ENCODE results near the gene S100A3. TPM values are rescaled to one million over a fixed set of nuclear protein-coding genes. Genes with fewer than 3 reads are reported as not detected.
"Not testable (repeated sequence)": the region's sequence is repeated elsewhere in the genome, so short reads cannot be mapped to it uniquely, and the experiment has no call there.

S100A3 gene
- polyA plus RNA-seq (2013, experiment 1 of 4), result not detected
- 0.39 TPM for polyA plus RNA-seq (2013, experiment 2 of 4)
- 0.37 TPM for polyA plus RNA-seq (2013, experiment 3 of 4)
- 0.77 TPM for polyA plus RNA-seq (2013, experiment 4 of 4)

GRCh38 chr1:153548722-153549688, at the start of gene S100A3:
Gene S100A3, minus strand, starts transcription at chr1:153549258. Its CDS starts 773 bp downstream, at chr1:153548485.
- Histone ChIP-seq H3K4me1 (ENCODE audit: control insufficient read depth, insufficient read depth, low read length) (peaks cover 51% of the 10 kb centered on the region), H3K36me3 (ENCODE audit: control insufficient read depth, insufficient read depth, low read length) (no peaks in the 10 kb centered on the region), H3K27ac (ENCODE audit: insufficient read depth, low read depth, low read length, poor library complexity, severe bottlenecking) (no peak within 1 kb of the TSS), H3K27me3 (ENCODE audit: control insufficient read depth, insufficient read depth, low read length, poor library complexity, severe bottlenecking) (no peaks in the 10 kb centered on the region), H3K4me3 (ENCODE audit: insufficient read depth, low read depth, low read length) (no peak within 1 kb of the TSS), H3K9me3 (ENCODE audit: control insufficient read depth, low read length) (no peaks in the 10 kb centered on the region)
- 80 to 84% methylated on average over 14 of the region's 14 CpGs for WGBS, 2 experiments

DNA sequence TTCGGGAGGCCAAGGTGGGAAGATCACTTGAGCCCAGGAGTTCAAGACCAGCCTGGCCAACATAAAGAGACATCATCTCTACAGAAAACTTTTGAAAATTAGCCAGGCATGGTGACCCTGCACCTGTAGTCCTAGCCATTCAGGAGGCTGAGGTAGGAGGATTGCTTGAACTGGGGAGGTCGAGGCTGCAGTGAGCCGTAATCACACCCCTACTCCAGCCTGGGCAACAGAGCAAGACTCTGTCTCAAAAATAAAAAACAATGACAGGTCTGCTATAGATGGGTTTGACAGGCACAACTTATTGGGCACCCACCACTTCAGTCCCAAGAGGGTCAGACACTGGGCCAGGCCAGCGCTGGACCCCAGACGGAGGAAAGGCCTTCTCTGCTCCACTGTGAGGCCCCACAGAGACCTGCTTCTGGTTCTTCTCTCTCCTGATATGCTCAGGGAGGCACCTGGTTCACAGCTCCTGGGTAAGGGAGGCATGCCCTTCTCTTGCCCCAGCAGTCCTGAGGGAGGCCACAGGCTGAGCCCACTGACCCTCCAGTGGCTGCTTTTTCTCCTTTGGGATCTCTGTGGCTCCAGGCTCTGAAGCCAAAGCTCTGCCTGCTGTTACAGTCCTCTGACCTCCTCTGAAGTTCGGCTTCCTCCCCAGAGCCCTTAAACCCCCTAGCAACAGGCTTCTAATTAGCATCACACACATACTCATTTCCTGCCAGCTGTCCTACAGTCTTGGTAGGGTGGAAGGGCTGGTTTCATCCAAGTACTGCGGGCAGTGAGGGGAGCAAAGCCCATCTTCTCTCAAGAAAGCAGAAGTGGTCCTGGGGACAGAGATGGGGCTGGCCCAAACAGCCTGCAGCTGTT, 49.5 kb upstream of the S100A3 start:
- no peak overlapping the region for H3K27ac ChIP-seq (ENCODE audit: insufficient read depth, low read depth, low read length, poor library complexity, severe bottlenecking)
- H3K9me3 ChIP-seq (ENCODE audit: control insufficient read depth, low read length), result no peaks in the 10 kb centered on the region
- H3K4me3 ChIP-seq (ENCODE audit: insufficient read depth, low read depth, low read length), result no peak overlapping the region
- WGBS, 2 experiments, result 66 to 67% methylated on average over 7 of the region's 7 CpGs
- H3K27me3 ChIP-seq (ENCODE audit: control insufficient read depth, insufficient read depth, low read length, poor library complexity, severe bottlenecking), result no peaks in the 10 kb centered on the region
- no peaks in the 10 kb centered on the region for H3K36me3 ChIP-seq (ENCODE audit: control insufficient read depth, insufficient read depth, low read length)
- no peaks in the 10 kb centered on the region for H3K4me1 ChIP-seq (ENCODE audit: control insufficient read depth, insufficient read depth, low read length)

DNA sequence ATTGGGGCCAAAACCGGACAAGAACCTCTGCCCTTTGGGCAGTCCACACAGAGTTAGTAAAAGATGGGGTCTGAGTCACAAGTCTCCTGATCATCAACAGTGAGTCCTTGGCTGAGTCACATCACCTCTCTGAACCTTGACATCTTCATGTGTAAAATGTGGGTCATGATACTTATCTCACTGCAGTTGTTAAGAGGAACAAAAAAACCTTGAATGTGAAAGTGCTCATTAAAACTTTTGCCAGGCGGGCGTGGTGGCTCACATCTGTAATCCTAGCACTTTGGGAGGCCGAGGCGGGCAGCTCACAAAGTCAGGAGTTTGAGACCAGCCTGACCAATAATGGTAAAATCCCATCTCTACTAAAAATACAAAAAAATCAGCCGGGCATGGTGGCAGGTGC, 48.1 kb upstream of the S100A3 start:
- Histone ChIP-seq H3K4me1 (ENCODE audit: control insufficient read depth, insufficient read depth, low read length) (no peaks in the 10 kb centered on the region), H3K27ac (ENCODE audit: insufficient read depth, low read depth, low read length, poor library complexity, severe bottlenecking) (no peak overlapping the region), H3K27me3 (ENCODE audit: control insufficient read depth, insufficient read depth, low read length, poor library complexity, severe bottlenecking) (no peaks in the 10 kb centered on the region), H3K4me3 (ENCODE audit: insufficient read depth, low read depth, low read length) (no peak overlapping the region), H3K36me3 (ENCODE audit: control insufficient read depth, insufficient read depth, low read length) (no peaks in the 10 kb centered on the region), H3K9me3 (ENCODE audit: control insufficient read depth, low read length) (no peaks in the 10 kb centered on the region)
- WGBS, 2 experiments, result 92 to 95% methylated on average over 6 of the region's 6 CpGs

DNA sequence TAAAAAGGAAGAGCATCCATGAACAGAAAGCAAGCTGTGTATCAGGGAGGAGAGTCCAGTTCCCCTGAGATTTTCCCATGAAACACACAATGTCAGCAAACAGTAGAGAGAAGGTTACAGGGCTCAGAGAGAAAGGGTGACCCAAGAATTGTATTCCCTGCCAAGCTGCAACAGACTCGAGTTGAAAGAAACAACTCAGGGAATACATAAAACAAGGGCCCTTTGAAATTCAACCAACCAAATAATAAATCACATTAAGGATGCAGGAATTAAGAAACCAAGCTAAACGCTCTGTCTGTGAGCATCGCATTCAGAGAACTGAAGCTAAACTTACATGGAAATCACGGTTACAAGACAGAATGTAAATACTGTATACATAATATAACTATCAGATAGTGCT, 43.7 kb upstream of the S100A3 start:
- Histone ChIP-seq H3K27me3 (ENCODE audit: control insufficient read depth, insufficient read depth, low read length, poor library complexity, severe bottlenecking) (no peaks in the 10 kb centered on the region), H3K36me3 (ENCODE audit: control insufficient read depth, insufficient read depth, low read length) (no peaks in the 10 kb centered on the region), H3K4me3 (ENCODE audit: insufficient read depth, low read depth, low read length) (no peak overlapping the region), H3K9me3 (ENCODE audit: control insufficient read depth, low read length) (no peaks in the 10 kb centered on the region), H3K4me1 (ENCODE audit: control insufficient read depth, insufficient read depth, low read length) (no peaks in the 10 kb centered on the region), H3K27ac (ENCODE audit: insufficient read depth, low read depth, low read length, poor library complexity, severe bottlenecking) (no peak overlapping the region)
- 72 to 81% methylated on average over 3 to 4 of the region's 4 CpGs for WGBS, 2 experiments

GRCh38 chr1:153588482-153588881, 39.4 kb upstream of the S100A3 start:
- Histone ChIP-seq H3K4me1 (ENCODE audit: control insufficient read depth, insufficient read depth, low read length) (peaks cover 7% of the 10 kb centered on the region), H3K36me3 (ENCODE audit: control insufficient read depth, insufficient read depth, low read length) (no peaks in the 10 kb centered on the region), H3K27me3 (ENCODE audit: control insufficient read depth, insufficient read depth, low read length, poor library complexity, severe bottlenecking) (no peaks in the 10 kb centered on the region), H3K27ac (ENCODE audit: insufficient read depth, low read depth, low read length, poor library complexity, severe bottlenecking) (no peak overlapping the region), H3K9me3 (ENCODE audit: control insufficient read depth, low read length) (no peaks in the 10 kb centered on the region), H3K4me3 (ENCODE audit: insufficient read depth, low read depth, low read length) (no peak overlapping the region)
- 96 to 100% methylated on average over 2 of the region's 2 CpGs for WGBS, 2 experiments

DNA sequence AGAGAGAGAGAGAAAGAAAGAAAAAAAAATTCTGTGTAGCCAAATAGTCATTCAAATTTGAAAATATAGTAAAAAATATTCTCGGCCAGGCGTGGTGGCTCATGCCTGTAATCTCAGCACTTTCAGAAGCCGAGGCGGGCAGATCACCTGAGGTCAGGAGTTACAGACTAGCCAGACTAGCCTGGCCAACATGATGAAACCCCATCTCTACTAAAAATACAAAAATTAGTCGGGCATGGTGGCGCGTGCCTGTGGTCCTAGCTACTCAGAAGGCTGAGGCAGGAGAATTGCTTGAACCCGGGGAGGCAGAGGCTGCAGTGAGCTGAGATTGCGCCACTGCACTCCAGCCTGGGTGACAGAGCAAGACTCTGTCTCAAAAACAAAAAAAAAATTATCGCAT, 39.0 kb upstream of the S100A3 start:
- H3K27me3 ChIP-seq (ENCODE audit: control insufficient read depth, insufficient read depth, low read length, poor library complexity, severe bottlenecking); H3K36me3 ChIP-seq (ENCODE audit: control insufficient read depth, insufficient read depth, low read length); H3K4me3 ChIP-seq (ENCODE audit: insufficient read depth, low read depth, low read length); H3K4me1 ChIP-seq (ENCODE audit: control insufficient read depth, insufficient read depth, low read length); H3K27ac ChIP-seq (ENCODE audit: insufficient read depth, low read depth, low read length, poor library complexity, severe bottlenecking); H3K9me3 ChIP-seq (ENCODE audit: control insufficient read depth, low read length): not testable (repeated sequence)
- WGBS, 2 experiments, result 89 to 92% methylated on average over 9 of the region's 10 CpGs

GRCh38 chr1:153587314-153587713, 38.3 kb upstream of the S100A3 start:
- no peak overlapping the region for H3K27ac ChIP-seq (ENCODE audit: insufficient read depth, low read depth, low read length, poor library complexity, severe bottlenecking)
- no peaks in the 10 kb centered on the region for H3K27me3 ChIP-seq (ENCODE audit: control insufficient read depth, insufficient read depth, low read length, poor library complexity, severe bottlenecking)
- WGBS, 2 experiments, result 91 to 94% methylated on average over 5 of the region's 5 CpGs
- H3K9me3 ChIP-seq (ENCODE audit: control insufficient read depth, low read length), result no peaks in the 10 kb centered on the region
- H3K4me3 ChIP-seq (ENCODE audit: insufficient read depth, low read depth, low read length), result no peak overlapping the region
- H3K36me3 ChIP-seq (ENCODE audit: control insufficient read depth, insufficient read depth, low read length), result no peaks in the 10 kb centered on the region
- peaks cover 7% of the 10 kb centered on the region for H3K4me1 ChIP-seq (ENCODE audit: control insufficient read depth, insufficient read depth, low read length)

- 83 to 86% methylated on average over 1 of the region's 1 CpG for WGBS, 2 experiments
- Histone ChIP-seq H3K4me1 (ENCODE audit: control insufficient read depth, insufficient read depth, low read length) (peaks cover 7% of the 10 kb centered on the region), H3K27ac (ENCODE audit: insufficient read depth, low read depth, low read length, poor library complexity, severe bottlenecking) (no peak overlapping the region), H3K4me3 (ENCODE audit: insufficient read depth, low read depth, low read length) (no peak overlapping the region), H3K9me3 (ENCODE audit: control insufficient read depth, low read length) (no peaks in the 10 kb centered on the region), H3K27me3 (ENCODE audit: control insufficient read depth, insufficient read depth, low read length, poor library complexity, severe bottlenecking) (no peaks in the 10 kb centered on the region), H3K36me3 (ENCODE audit: control insufficient read depth, insufficient read depth, low read length) (no peaks in the 10 kb centered on the region)
These were observed 37.3 kb upstream of the S100A3 start for GRCh38 chr1:153586347-153586746.

DNA sequence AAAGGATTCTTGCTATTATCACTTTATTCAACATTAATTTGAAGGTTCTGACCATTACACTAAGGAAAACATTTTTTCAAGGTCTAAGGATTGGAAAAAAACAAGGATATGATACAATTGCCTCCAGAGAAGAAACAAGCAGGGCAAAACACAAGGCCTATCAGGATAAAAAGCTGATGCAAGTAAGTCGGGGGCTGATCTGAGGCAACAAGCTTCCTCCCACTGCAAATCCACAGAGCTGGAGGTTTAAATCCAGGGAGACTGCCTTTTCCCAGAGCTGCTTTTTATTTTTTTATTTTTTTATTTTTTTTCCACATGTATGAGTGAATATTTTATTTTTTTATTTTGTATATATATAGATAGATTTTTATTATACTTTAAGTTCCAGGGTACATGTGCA, 35.9 kb upstream of the S100A3 start:
- Histone ChIP-seq H3K4me1 (ENCODE audit: control insufficient read depth, insufficient read depth, low read length) (peaks cover 7% of the 10 kb centered on the region), H3K27ac (ENCODE audit: insufficient read depth, low read depth, low read length, poor library complexity, severe bottlenecking) (no peak overlapping the region), H3K36me3 (ENCODE audit: control insufficient read depth, insufficient read depth, low read length) (no peaks in the 10 kb centered on the region), H3K9me3 (ENCODE audit: control insufficient read depth, low read length) (no peaks in the 10 kb centered on the region), H3K4me3 (ENCODE audit: insufficient read depth, low read depth, low read length) (no peak overlapping the region), H3K27me3 (ENCODE audit: control insufficient read depth, insufficient read depth, low read length, poor library complexity, severe bottlenecking) (no peaks in the 10 kb centered on the region)
- 88 to 96% methylated on average over 1 of the region's 1 CpG for WGBS, 2 experiments

DNA sequence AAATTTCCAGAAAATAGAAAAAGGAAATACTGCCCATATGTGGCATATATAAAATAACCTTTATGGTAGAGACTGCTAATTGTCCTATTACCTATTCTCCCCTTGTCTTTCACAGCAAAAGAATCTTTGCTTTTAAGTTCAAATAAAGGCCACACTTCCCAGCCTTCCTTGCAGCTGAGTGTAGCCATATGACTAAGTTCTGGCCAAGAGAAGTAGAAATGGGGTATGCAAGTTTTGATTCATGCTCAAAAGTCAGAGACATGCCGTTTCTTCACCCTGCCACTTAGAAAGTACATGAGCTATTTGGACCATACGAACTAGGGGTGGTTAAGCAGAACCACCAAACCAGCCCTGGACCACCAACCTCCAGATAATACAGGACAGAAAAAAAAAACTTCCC, 34.9 kb upstream of the S100A3 start:
- Histone ChIP-seq H3K27ac (ENCODE audit: insufficient read depth, low read depth, low read length, poor library complexity, severe bottlenecking) (no peak overlapping the region), H3K27me3 (ENCODE audit: control insufficient read depth, insufficient read depth, low read length, poor library complexity, severe bottlenecking) (no peaks in the 10 kb centered on the region), H3K36me3 (ENCODE audit: control insufficient read depth, insufficient read depth, low read length) (no peaks in the 10 kb centered on the region), H3K9me3 (ENCODE audit: control insufficient read depth, low read length) (no peaks in the 10 kb centered on the region), H3K4me1 (ENCODE audit: control insufficient read depth, insufficient read depth, low read length) (peaks cover 13% of the 10 kb centered on the region), H3K4me3 (ENCODE audit: insufficient read depth, low read depth, low read length) (no peak overlapping the region)
- 84 to 92% methylated on average over 2 of the region's 2 CpGs for WGBS, 2 experiments
